Fibroblast of pulmonary artery (primary cell): ENCODE data around the gene UBE2L5.
"Not testable (repeated sequence)": the region's sequence is repeated elsewhere in the genome, so short reads cannot be mapped to it uniquely, and the experiment has no call there.

ENCODE experiments used
- DNase-seq: peaks from one replicate; pipeline ENCODE4 v3.0.0-alpha.2; 2010; ENCODE audit warnings: low read depth
- H3K4me3 ChIP-seq: replicated peaks from 2 replicates; pipeline ENCODE4 v1.5.1; 2011; ENCODE audit warnings: low read depth, mild to moderate bottlenecking, control low read depth, low read length, moderate library complexity
- CTCF ChIP-seq: IDR thresholded peaks from 2 replicates; pipeline ENCODE4 v1.5.1; 2011; ENCODE audit warnings: mild to moderate bottlenecking, control low read depth, low read length, inconsistent platforms; ENCODE audit errors: missing control alignments

UBE2L5 gene

GRCh38 chr13:30450066-30450465 is 27.8 kb downstream of the UBE2L5 start:
- DNase-seq, result no peak
- no peak overlapping the region for H3K4me3 ChIP-seq
- TF ChIP-seq CTCF, result no peak

- H3K4me3 ChIP-seq, DNase-seq: not testable (repeated sequence)
These were observed 29.2 kb downstream of the UBE2L5 start for GRCh38 chr13:30451476-30451875.

- DNase-seq, result peak; percentile 40
- no peak overlapping the region for H3K4me3 ChIP-seq
- TF ChIP-seq CTCF, result peak; percentile 21
These were observed 31.4 kb downstream of the UBE2L5 start for GRCh38 chr13:30453727-30454126.

- H3K4me3 ChIP-seq, result no peak overlapping the region
- TF ChIP-seq CTCF, result no peak
- no peak for DNase-seq
These were observed 32.7 kb downstream of the UBE2L5 start for GRCh38 chr13:30454991-30455390.

- TF ChIP-seq CTCF, result no peak
- H3K4me3 ChIP-seq, result no peak overlapping the region
- no peak for DNase-seq
These were observed 34.0 kb downstream of the UBE2L5 start for GRCh38 chr13:30456290-30456689.

GRCh38 chr13:30457306-30457891 is 35.1 kb downstream of the UBE2L5 start:
- TF ChIP-seq CTCF, result no peak
- DNase-seq, result no peak
- no peak overlapping the region for H3K4me3 ChIP-seq

GRCh38 chr13:30461279-30462066 is 39.2 kb downstream of the UBE2L5 start:
- DNase-seq, result peak; percentile 69
- not testable (repeated sequence) for H3K4me3 ChIP-seq

More at GRCh38 chr13:30461279-30462066, 39.2 kb downstream of the UBE2L5 start:
- TF ChIP-seq CTCF, result peak; percentile 50
